Type B pancreatic cell (in vitro differentiated cells): ENCODE measurements around the gene ERCC8. TPM values are rescaled to one million over a fixed set of nuclear protein-coding genes. Genes with fewer than 3 reads are reported as not detected.
"Not testable (repeated sequence)": the region's sequence is repeated elsewhere in the genome, so short reads cannot be mapped to it uniquely, and the experiment has no call there.

Experiments used
- DNase-seq: peaks from one replicate; pipeline ENCODE4 v3.0.0; 2021; ENCODE audit warnings: mixed read lengths; ENCODE audit not compliant: unreplicated experiment; ENCODE audit errors: extremely low spot score
- H3K27ac Mint-ChIP-seq: 2 replicates; pipeline ENCODE4 v1.8.0; 2021; ENCODE audit warnings: mild to moderate bottlenecking, mixed read lengths
- H3K27me3 Mint-ChIP-seq: 2 replicates; pipeline ENCODE4 v1.8.0; 2021; ENCODE audit warnings: mixed read lengths
- H3K36me3 Mint-ChIP-seq: 2 replicates; pipeline ENCODE4 v1.8.0; 2021; ENCODE audit warnings: mixed read lengths
- H3K4me1 Mint-ChIP-seq: one replicate; pipeline ENCODE4 v1.8.0; 2021; ENCODE audit warnings: mixed read lengths; ENCODE audit not compliant: unreplicated experiment
- H3K4me3 Mint-ChIP-seq: 2 replicates; pipeline ENCODE4 v1.8.0; 2021; ENCODE audit warnings: mild to moderate bottlenecking, mixed read lengths
- H3K9me3 Mint-ChIP-seq: 2 replicates; pipeline ENCODE4 v1.8.0; 2021; ENCODE audit warnings: mixed read lengths
- CTCF ChIP-seq: fragments of 200-600 bp; sonication (generic); conservative IDR thresholded peaks from 2 replicates; pipeline ENCODE4 v1.5.0; 2021; ENCODE audit warnings: antibody characterized with exemption, mild to moderate bottlenecking
- total RNA-seq: library from RNA; stranded (reverse); gene quantifications from 2 replicates; pipeline ENCODE4 v1.2.1, GENCODE V29; 2021; ENCODE audit warnings: low replicate concordance

The ERCC8 gene
- total RNA-seq, 1 donor from 2014 or later: 15.4 TPM

DNA sequence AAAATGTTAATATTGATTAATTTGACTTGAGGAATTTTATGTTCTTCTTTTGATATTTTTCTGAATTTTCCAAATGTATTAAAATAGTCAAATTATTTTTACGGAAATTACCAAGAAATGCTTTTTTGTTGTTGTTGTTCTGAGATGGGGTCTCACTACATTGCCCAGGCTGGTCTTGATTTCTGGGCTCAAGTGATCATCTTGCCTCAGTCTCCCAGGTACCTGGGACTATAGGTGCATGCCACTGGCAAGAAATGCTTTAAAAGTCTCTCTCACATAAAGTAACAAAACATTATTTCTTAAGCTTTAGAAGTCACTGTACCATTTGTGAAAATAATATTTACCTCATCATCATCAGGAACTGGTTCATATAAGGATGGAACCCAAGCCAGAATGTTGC, 57.8 kb downstream of the ERCC8 start:
- Mint-ChIP-seq H3K36me3 (peaks cover 9% of the 10 kb centered on the region), H3K4me3 (no peak overlapping the region), H3K4me1 (no peaks in the 10 kb centered on the region)

GRCh38 chr5:60886158-60886557, 58.7 kb downstream of the ERCC8 start:
- Mint-ChIP-seq H3K4me1 (no peaks in the 10 kb centered on the region), H3K9me3 (no peaks in the 10 kb centered on the region), H3K27ac (no peak overlapping the region), H3K4me3 (no peak overlapping the region), H3K27me3 (no peaks in the 10 kb centered on the region), H3K36me3 (peaks cover 9% of the 10 kb centered on the region)
- DNase-seq: no peak
- TF ChIP-seq CTCF: no peak

More for the DNA sequence above, 57.8 kb downstream of the ERCC8 start:
- Mint-ChIP-seq H3K27me3 (no peaks in the 10 kb centered on the region), H3K27ac (no peak overlapping the region), H3K9me3 (no peaks in the 10 kb centered on the region)
- no peak for DNase-seq
- no peak for TF ChIP-seq CTCF

DNA sequence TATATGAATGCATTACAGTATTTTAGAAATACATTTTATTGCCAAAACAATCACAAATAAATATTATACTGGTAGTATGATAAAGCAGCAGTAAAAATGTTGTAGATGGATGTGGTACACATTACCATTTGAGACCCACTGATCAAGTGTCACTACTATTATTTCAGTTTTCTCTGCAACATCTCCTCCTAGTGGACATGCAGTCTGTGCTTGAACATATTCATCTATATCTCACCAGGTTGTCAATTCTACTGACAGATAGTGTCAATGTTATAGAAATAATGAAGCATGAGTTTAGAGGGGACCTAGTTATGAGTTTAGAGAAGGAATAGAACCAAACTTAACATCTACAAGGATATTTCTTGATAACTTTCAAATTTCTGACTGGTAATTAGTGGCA, 61.6 kb downstream of the ERCC8 start:
- Mint-ChIP-seq H3K27ac (no peak overlapping the region), H3K4me3 (no peak overlapping the region), H3K27me3 (no peaks in the 10 kb centered on the region), H3K4me1 (no peaks in the 10 kb centered on the region), H3K9me3 (no peaks in the 10 kb centered on the region), H3K36me3 (peaks cover 9% of the 10 kb centered on the region)
- DNase-seq: no peak
- TF ChIP-seq CTCF: peak; percentile 54

- H3K27ac Mint-ChIP-seq: no peak overlapping the region
- H3K36me3 Mint-ChIP-seq: peaks cover 13% of the 10 kb centered on the region
- TF ChIP-seq CTCF: no peak
- peaks cover 6% of the 10 kb centered on the region for H3K9me3 Mint-ChIP-seq
- H3K4me3 Mint-ChIP-seq: no peak overlapping the region
- H3K27me3 Mint-ChIP-seq: no peaks in the 10 kb centered on the region
- no peaks in the 10 kb centered on the region for H3K4me1 Mint-ChIP-seq
- DNase-seq: no peak
These were observed 72.0 kb downstream of the ERCC8 start for GRCh38 chr5:60872892-60873291.

- no peak for DNase-seq
- Mint-ChIP-seq H3K4me3 (no peak overlapping the region), H3K27me3 (no peaks in the 10 kb centered on the region), H3K27ac (no peak overlapping the region), H3K9me3 (peaks cover 6% of the 10 kb centered on the region), H3K4me1 (no peaks in the 10 kb centered on the region), H3K36me3 (peaks cover 13% of the 10 kb centered on the region)
- no peak for TF ChIP-seq CTCF
These were observed 74.0 kb downstream of the ERCC8 start for GRCh38 chr5:60870857-60871256.

DNA sequence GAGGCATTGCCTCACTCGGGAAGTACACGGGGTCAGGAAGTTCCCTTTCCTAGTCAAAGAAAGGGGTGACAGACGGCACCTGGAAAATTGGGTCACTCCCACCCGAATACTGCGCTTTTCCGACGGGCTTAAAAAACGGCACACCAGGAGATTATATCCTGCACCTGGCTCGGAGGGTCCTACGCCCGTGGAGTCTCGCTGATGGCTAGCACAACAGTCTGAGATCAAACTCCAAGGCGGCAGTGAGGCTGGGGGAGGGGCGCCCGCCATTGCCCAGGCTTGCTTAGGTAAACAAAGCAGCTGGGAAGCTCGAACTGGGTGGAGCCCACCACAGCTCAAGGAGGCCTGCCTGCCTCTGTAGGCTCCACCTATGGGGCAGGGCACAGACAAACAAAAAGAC, 84.3 kb downstream of the ERCC8 start:
- not testable (repeated sequence) for H3K4me3 Mint-ChIP-seq, H3K27ac Mint-ChIP-seq, H3K9me3 Mint-ChIP-seq, H3K36me3 Mint-ChIP-seq, H3K4me1 Mint-ChIP-seq, H3K27me3 Mint-ChIP-seq, DNase-seq
